IMR-90 (cell line): Measurements from ENCODE around the gene SVOPL.

Experiments used
- BHLHE40 ChIP-seq: fragments of 150-350 bp; IDR thresholded peaks from 2 replicates; pipeline ENCODE4 v1.6.1; 2016; ENCODE audit warnings: mild to moderate bottlenecking, low read depth, low read length
- CEBPB ChIP-seq: IDR thresholded peaks from 2 replicates; pipeline ENCODE4 v1.6.1; 2012; ENCODE audit warnings: low read depth, low read length, improper control_type of control experiment
- ELK1 ChIP-seq: fragments of 150-350 bp; IDR thresholded peaks from 2 replicates; pipeline ENCODE4 v1.6.1; 2016; ENCODE audit warnings: low read depth, mild to moderate bottlenecking, low read length, moderate library complexity, borderline replicate concordance
- MAFK ChIP-seq: IDR thresholded peaks from 2 replicates; pipeline ENCODE4 v1.6.1; 2012; ENCODE audit warnings: low read depth, low read length, improper control_type of control experiment
- MAZ ChIP-seq: IDR thresholded peaks from 2 replicates; pipeline ENCODE4 v1.6.1; 2012; ENCODE audit warnings: low read depth, mild to moderate bottlenecking, low read length, improper control_type of control experiment, moderate library complexity, borderline replicate concordance
- POLR2A ChIP-seq: IDR thresholded peaks from 2 replicates; pipeline ENCODE4 v1.6.1; 2012; ENCODE audit warnings: mild to moderate bottlenecking, low read depth, low read length
- RAD21 ChIP-seq: IDR thresholded peaks from 2 replicates; pipeline ENCODE4 v1.6.1; 2012; ENCODE audit warnings: low read length, improper control_type of control experiment
- RCOR1 ChIP-seq: IDR thresholded peaks from 2 replicates; pipeline ENCODE4 v1.6.1; 2012; ENCODE audit warnings: mild to moderate bottlenecking, low read length, improper control_type of control experiment; ENCODE audit not compliant: insufficient replicate concordance
- RFX5 ChIP-seq: IDR thresholded peaks from 2 replicates; pipeline ENCODE4 v1.8.0; 2012; ENCODE audit warnings: low read depth, mild to moderate bottlenecking, low read length, moderate library complexity
- SMC3 ChIP-seq: fragments of 150-350 bp; IDR thresholded peaks from 2 replicates; pipeline ENCODE4 v1.6.1; 2016; ENCODE audit warnings: low read depth, mild to moderate bottlenecking, antibody characterized with exemption, low read length, moderate library complexity
- USF2 ChIP-seq: fragments of 150-350 bp; IDR thresholded peaks from 2 replicates; pipeline ENCODE4 v1.6.1; 2017; ENCODE audit warnings: mild to moderate bottlenecking, antibody characterized with exemption, low read length, low read depth
- TF ChIP-seq, protein P1 (sequence below): conservative IDR thresholded peaks from 2 replicates; pipeline ENCODE4 v1.5.1; 2012; ENCODE audit warnings: mild to moderate bottlenecking, low read depth, low read length, improper control_type of control experiment

- TF ChIP-seq POLR2A: no peak
- TF ChIP-seq, protein P1, sequence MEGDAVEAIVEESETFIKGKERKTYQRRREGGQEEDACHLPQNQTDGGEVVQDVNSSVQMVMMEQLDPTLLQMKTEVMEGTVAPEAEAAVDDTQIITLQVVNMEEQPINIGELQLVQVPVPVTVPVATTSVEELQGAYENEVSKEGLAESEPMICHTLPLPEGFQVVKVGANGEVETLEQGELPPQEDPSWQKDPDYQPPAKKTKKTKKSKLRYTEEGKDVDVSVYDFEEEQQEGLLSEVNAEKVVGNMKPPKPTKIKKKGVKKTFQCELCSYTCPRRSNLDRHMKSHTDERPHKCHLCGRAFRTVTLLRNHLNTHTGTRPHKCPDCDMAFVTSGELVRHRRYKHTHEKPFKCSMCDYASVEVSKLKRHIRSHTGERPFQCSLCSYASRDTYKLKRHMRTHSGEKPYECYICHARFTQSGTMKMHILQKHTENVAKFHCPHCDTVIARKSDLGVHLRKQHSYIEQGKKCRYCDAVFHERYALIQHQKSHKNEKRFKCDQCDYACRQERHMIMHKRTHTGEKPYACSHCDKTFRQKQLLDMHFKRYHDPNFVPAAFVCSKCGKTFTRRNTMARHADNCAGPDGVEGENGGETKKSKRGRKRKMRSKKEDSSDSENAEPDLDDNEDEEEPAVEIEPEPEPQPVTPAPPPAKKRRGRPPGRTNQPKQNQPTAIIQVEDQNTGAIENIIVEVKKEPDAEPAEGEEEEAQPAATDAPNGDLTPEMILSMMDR: no peak
- no peak for TF ChIP-seq SMC3
- TF ChIP-seq RAD21: no peak
- TF ChIP-seq ELK1: no peak
- TF ChIP-seq MAFK: no peak
- TF ChIP-seq USF2: no peak
- TF ChIP-seq BHLHE40: no peak
- no peak for TF ChIP-seq CEBPB
- TF ChIP-seq MAZ: no peak
- TF ChIP-seq RFX5: no peak
- no peak for TF ChIP-seq RCOR1
Observed at GRCh38 chr7:138553805-138554204, 147.4 kb downstream of the SVOPL start.
